Renal cortical epithelial cell (primary cell): Measurements from ENCODE around the gene DIO3. TPM values are rescaled to one million over a fixed set of nuclear protein-coding genes. Genes with fewer than 3 reads are reported as not detected.
"Not testable (repeated sequence)": the region's sequence is repeated elsewhere in the genome, so short reads cannot be mapped to it uniquely, and the experiment has no call there.

Source experiments
- DNase-seq: peaks from one replicate; pipeline ENCODE4 v3.0.0-alpha.2; 2011; ENCODE audit warnings: low read depth
- total RNA-seq: library from RNA; depleted of rRNA; stranded (reverse); fragments of >200 nt; gene quantifications from 2 replicates; pipeline ENCODE4 v1.2.3, GENCODE V29; 2014

Gene DIO3
- total RNA-seq, 1 donor from 2014 or later, result not detected

GRCh38 chr14:101559250-101559623, 2.1 kb upstream of the DIO3 start:
- DNase-seq, result no peak

- DNase-seq, result no peak
Observed at GRCh38 chr14:101559624-101560533, 1.4 kb upstream of the DIO3 start.

- DNase-seq, result no peak
Observed at GRCh38 chr14:101560534-101561113, 671 bp upstream of the DIO3 start.

GRCh38 chr14:101561897-101562490, 699 bp downstream of the DIO3 start:
- no peak for DNase-seq

- DNase-seq, result no peak
Observed at GRCh38 chr14:101562659-101563351, 1.5 kb downstream of the DIO3 start.

- no peak for DNase-seq
Observed at GRCh38 chr14:101563352-101563653, 2.0 kb downstream of the DIO3 start.

- DNase-seq, result no peak
Observed at GRCh38 chr14:101563654-101564443, 2.6 kb downstream of the DIO3 start.

GRCh38 chr14:101564444-101564776, 3.1 kb downstream of the DIO3 start:
- DNase-seq, result no peak

GRCh38 chr14:101564819-101565698, 3.8 kb downstream of the DIO3 start:
- DNase-seq, result no peak

- DNase-seq, result no peak
Observed at GRCh38 chr14:101567252-101567651, 6.0 kb downstream of the DIO3 start.

GRCh38 chr14:101571004-101571403, 9.7 kb downstream of the DIO3 start:
- DNase-seq, result no peak

- DNase-seq, result not testable (repeated sequence)
Observed at GRCh38 chr14:101572526-101572925, 11.2 kb downstream of the DIO3 start.

GRCh38 chr14:101573289-101573688, 12.0 kb downstream of the DIO3 start:
- no peak for DNase-seq

GRCh38 chr14:101575581-101575980, 14.3 kb downstream of the DIO3 start:
- no peak for DNase-seq

GRCh38 chr14:101577221-101577909, 16.1 kb downstream of the DIO3 start:
- no peak for DNase-seq

GRCh38 chr14:101578489-101578888, 17.2 kb downstream of the DIO3 start:
- DNase-seq, result no peak

GRCh38 chr14:101579372-101580080, 18.2 kb downstream of the DIO3 start:
- no peak for DNase-seq

GRCh38 chr14:101581806-101582205, 20.5 kb downstream of the DIO3 start:
- DNase-seq, result no peak

GRCh38 chr14:101582294-101582693, 21.0 kb downstream of the DIO3 start:
- DNase-seq, result no peak
